GM21390 (cell line): Measurements from ENCODE around the gene POU2F2.

Experiments
- ATAC-seq: cut with Tn5 transposase; IDR thresholded peaks from one replicate; pipeline ENCODE4 v1.9.1; 2021; ENCODE audit not compliant: unreplicated experiment

Gene POU2F2

GRCh38 chr19:42155796-42156195, 23.6 kb upstream of the POU2F2 start:
- ATAC-seq = no peak

GRCh38 chr19:42154471-42155323, 22.5 kb upstream of the POU2F2 start:
- no peak for ATAC-seq

GRCh38 chr19:42153672-42154433, 21.6 kb upstream of the POU2F2 start:
- ATAC-seq = no peak

- ATAC-seq = no peak
These were observed 20.8 kb upstream of the POU2F2 start for GRCh38 chr19:42152910-42153671.

- no peak for ATAC-seq
These were observed 19.8 kb upstream of the POU2F2 start for GRCh38 chr19:42151782-42152684.

- ATAC-seq = no peak
These were observed 18.7 kb upstream of the POU2F2 start for GRCh38 chr19:42150911-42151361.

GRCh38 chr19:42150364-42150763, 18.1 kb upstream of the POU2F2 start:
- ATAC-seq = no peak

- no peak for ATAC-seq
These were observed 17.4 kb upstream of the POU2F2 start for GRCh38 chr19:42149447-42150202.

GRCh38 chr19:42148266-42148665, 16.0 kb upstream of the POU2F2 start:
- no peak for ATAC-seq

GRCh38 chr19:42143341-42144234, 11.3 kb upstream of the POU2F2 start:
- ATAC-seq = no peak

- no peak for ATAC-seq
These were observed 8.0 kb upstream of the POU2F2 start for GRCh38 chr19:42140125-42140754.

GRCh38 chr19:42134535-42135070, 2.4 kb upstream of the POU2F2 start:
- no peak for ATAC-seq

- no peak for ATAC-seq
These were observed 744 bp upstream of the POU2F2 start for GRCh38 chr19:42132851-42133528.

GRCh38 chr19:42131149-42132029, 857 bp downstream of the POU2F2 start:
- ATAC-seq = no peak

GRCh38 chr19:42130254-42130573, 2.0 kb downstream of the POU2F2 start:
- no peak for ATAC-seq
